GM21447 (cell line): ENCODE data around the gene SLC22A14.
"Not testable (repeated sequence)": the region's sequence is repeated elsewhere in the genome, so short reads cannot be mapped to it uniquely, and the experiment has no call there.

Experiments used
- ATAC-seq: cut with Tn5 transposase; IDR thresholded peaks from one replicate; pipeline ENCODE4 v1.9.1; 2021; ENCODE audit not compliant: unreplicated experiment

SLC22A14 gene

GRCh38 chr3:38281895-38282686, at the start of gene SLC22A14:
Gene SLC22A14, plus strand, starts transcription at chr3:38282294. Its CDS starts 23,733 bp downstream, at chr3:38306027.
- ATAC-seq: no peak

GRCh38 chr3:38232701-38233100, 49.4 kb upstream of the SLC22A14 start:
- no peak for ATAC-seq

- ATAC-seq: no peak
These were observed 46.6 kb upstream of the SLC22A14 start for GRCh38 chr3:38235466-38235865.

- no peak for ATAC-seq
These were observed 43.6 kb upstream of the SLC22A14 start for GRCh38 chr3:38238416-38239008.

GRCh38 chr3:38242812-38243211, 39.3 kb upstream of the SLC22A14 start:
- not testable (repeated sequence) for ATAC-seq

- ATAC-seq: no peak
These were observed 36.2 kb upstream of the SLC22A14 start for GRCh38 chr3:38245930-38246329.

- no peak for ATAC-seq
These were observed 34.6 kb upstream of the SLC22A14 start for GRCh38 chr3:38247366-38248035.

- ATAC-seq: no peak
These were observed 31.9 kb upstream of the SLC22A14 start for GRCh38 chr3:38250198-38250597.

- ATAC-seq: no peak
These were observed 30.9 kb upstream of the SLC22A14 start for GRCh38 chr3:38251197-38251596.

- ATAC-seq: no peak
These were observed 28.4 kb upstream of the SLC22A14 start for GRCh38 chr3:38253704-38254103.

- no peak for ATAC-seq
These were observed 27.2 kb upstream of the SLC22A14 start for GRCh38 chr3:38254872-38255271.

- ATAC-seq: no peak
These were observed 26.5 kb upstream of the SLC22A14 start for GRCh38 chr3:38255627-38256026.

- ATAC-seq: no peak
These were observed 24.5 kb upstream of the SLC22A14 start for GRCh38 chr3:38257583-38257982.

GRCh38 chr3:38260474-38260873, 21.6 kb upstream of the SLC22A14 start:
- ATAC-seq: no peak

GRCh38 chr3:38264353-38264771, 17.7 kb upstream of the SLC22A14 start:
- ATAC-seq: no peak

- no peak for ATAC-seq
These were observed 17.3 kb upstream of the SLC22A14 start for GRCh38 chr3:38264779-38265178.

- ATAC-seq: no peak
These were observed 16.3 kb upstream of the SLC22A14 start, which contains the start of gene SLC22A13 for GRCh38 chr3:38265604-38266307. Gene SLC22A13, plus strand, starts transcription at chr3:38265812. Its CDS starts 49 bp downstream, at chr3:38265861.

GRCh38 chr3:38266810-38267209, 15.3 kb upstream of the SLC22A14 start:
- ATAC-seq: no peak

GRCh38 chr3:38267662-38268061, 14.4 kb upstream of the SLC22A14 start:
- no peak for ATAC-seq

- no peak for ATAC-seq
These were observed 14.0 kb upstream of the SLC22A14 start for GRCh38 chr3:38268087-38268486.

GRCh38 chr3:38268522-38268921, 13.6 kb upstream of the SLC22A14 start:
- no peak for ATAC-seq
